HCT116 (cell line): ENCODE data around the gene PDK1. TPM values are rescaled to one million over a fixed set of nuclear protein-coding genes. Genes with fewer than 3 reads are reported as not detected.

ENCODE experiments used
- ATAC-seq: fragments of 200-7000 bp; cut with Tn5 transposase; 2 replicates; pipeline ENCODE4 v1.9.1; 2020; ENCODE audit warnings: mild to moderate bottlenecking, moderate library complexity
- BruUV-seq: library from RNA; stranded (reverse); fragments of 400-500 nt; replicated peaks from 2 replicates; lab custom pipeline; 2021; lab: Mats Ljungman, UMichigan
- CTCF ChIA-PET: fragments of 300-600 bp; sonication (Branson Sonifier 250); formaldehyde crosslinking; loops from one replicate; lab custom pipeline; 2021; ENCODE audit warnings: antibody characterized with exemption; lab: Charles Lee
- POLR2A ChIA-PET: fragments of 300-600, 350-600 bp; sonication (Branson Sonifier 250); formaldehyde crosslinking; loops from one replicate; lab custom pipeline; 2021; ENCODE audit warnings: antibody characterized with exemption; lab: Charles Lee
- RAD21 ChIA-PET, 2 experiments: fragments of 300-600 bp; sonication (Branson Sonifier 250); formaldehyde crosslinking; loops; one replicate each; lab custom pipeline; 2023; ENCODE audit warnings: low total read pairs in 2 of 2; ENCODE audit not compliant: uncharacterized antibody in 2 of 2, unreplicated experiment in 2 of 2, low non-redundant PET in 1 of 2; lab: Charles Lee
- DNase-seq: peaks from one replicate; pipeline ENCODE4 v3.0.0-alpha.2; 2010; ENCODE audit warnings: low read depth, low spot score
- H2AFZ ChIP-seq: fragments of 200-600 bp; shearing (Covaris generic), sonication (generic); 2 replicates; pipeline ENCODE4 v1.6.1; 2017; ENCODE audit warnings: low read depth, mixed run types, mixed read lengths, antibody characterized with exemption, low read length; ENCODE audit not compliant: poor library complexity, severe bottlenecking
- H3K27ac ChIP-seq: 2 replicates; pipeline ENCODE4 v1.5.1; 2012; ENCODE audit warnings: low read depth, low read length
- H3K27me3 ChIP-seq: fragments of 200-600 bp; sonication (generic); 2 replicates; pipeline ENCODE4 v1.6.1; 2016; ENCODE audit warnings: mixed run types, low read length, mixed read lengths; ENCODE audit not compliant: insufficient read depth
- H3K36me3 ChIP-seq, 2 experiments: fragments of 200-500 bp in 1 of 2; fragments of 200-600 bp in 1 of 2; sonication (Bioruptor generic) in 1 of 2; sonication (generic) in 1 of 2; 2 replicates each; pipeline versions ENCODE4 v1.5.1 to v1.6.1; 2014 to 2016; ENCODE audit warnings: low read length in 2 of 2, inconsistent platforms in 1 of 2, mixed read lengths in 1 of 2, mixed run types in 1 of 2; ENCODE audit not compliant: insufficient read depth in 2 of 2, control insufficient read depth in 1 of 2
- H3K4me1 ChIP-seq, 2 experiments: fragments of 200-600 bp in 1 of 2; sonication (generic) in 1 of 2; 2 replicates each; pipeline versions ENCODE4 v1.5.1 to v1.6.1; 2012 to 2017; ENCODE audit warnings: low read length in 2 of 2, inconsistent platforms in 1 of 2, mild to moderate bottlenecking in 1 of 2, mixed read lengths in 1 of 2, mixed run types in 1 of 2, moderate library complexity in 1 of 2; ENCODE audit not compliant: insufficient read depth in 2 of 2, control insufficient read depth in 1 of 2
- H3K4me2 ChIP-seq: fragments of 200-600 bp; sonication (generic); 2 replicates; pipeline ENCODE4 v1.6.1; 2017; ENCODE audit warnings: mixed run types, low read length, mixed read lengths
- H3K4me3 ChIP-seq, 2 experiments: fragments of 200-600 bp in 1 of 2; sonication (generic) in 1 of 2; replicated peaks in 1 of 2; 2 replicates each; pipeline ENCODE4 v1.5.1; 2011 to 2016; ENCODE audit warnings: low read length in 2 of 2, control low read depth in 1 of 2, low read depth in 1 of 2, mild to moderate bottlenecking in 1 of 2, mixed read lengths in 1 of 2, mixed run types in 1 of 2
- H3K79me2 ChIP-seq: fragments of 200-600 bp; sonication (generic); 2 replicates; pipeline ENCODE4 v1.6.1; 2017; ENCODE audit warnings: mild to moderate bottlenecking, mixed run types, low read length, moderate library complexity, mixed read lengths; ENCODE audit not compliant: insufficient read depth
- H3K9ac ChIP-seq: fragments of 200-600 bp; sonication (generic); 2 replicates; pipeline ENCODE4 v1.6.1; 2016; ENCODE audit warnings: low read length, mixed read lengths
- H3K9me2 ChIP-seq: fragments of 200-600 bp; sonication (generic), shearing (Covaris generic); 2 replicates; pipeline ENCODE4 v1.6.1; 2017; ENCODE audit warnings: mixed run types, mild to moderate bottlenecking, moderate library complexity; ENCODE audit not compliant: insufficient read depth
- H3K9me3 ChIP-seq, 2 experiments: fragments of 200-500 bp in 1 of 2; fragments of 200-600 bp in 1 of 2; sonication (Bioruptor generic) in 1 of 2; sonication (generic) in 1 of 2; 2 replicates each; pipeline ENCODE4 v1.6.1; 2014 to 2017; ENCODE audit warnings: low read length in 2 of 2, mixed read lengths in 2 of 2, inconsistent platforms in 1 of 2, low read depth in 1 of 2, mild to moderate bottlenecking in 1 of 2, mixed run types in 1 of 2, moderate library complexity in 1 of 2; ENCODE audit not compliant: control insufficient read depth in 1 of 2, insufficient read depth in 1 of 2
- H4K20me1 ChIP-seq: fragments of 200-600 bp; sonication (generic), shearing (Covaris generic); 2 replicates; pipeline ENCODE4 v1.6.1; 2017; ENCODE audit warnings: mixed run types, mild to moderate bottlenecking, moderate library complexity; ENCODE audit not compliant: insufficient read depth
- CBX3 ChIP-seq: IDR thresholded peaks from 2 replicates; pipeline ENCODE4 v1.6.1; 2012; ENCODE audit warnings: low read depth
- CEBPB ChIP-seq: IDR thresholded peaks from 2 replicates; pipeline ENCODE4 v1.6.1; 2012; ENCODE audit warnings: low read depth
- ELF1 ChIP-seq: IDR thresholded peaks from 2 replicates; pipeline ENCODE4 v1.6.1; 2012; ENCODE audit warnings: low read depth, borderline replicate concordance
- EZH2 ChIP-seq: fragments of 200-600 bp; sonication (generic); IDR thresholded peaks from 2 replicates; pipeline ENCODE4 v1.6.1; 2017; ENCODE audit warnings: antibody characterized with exemption, mixed run types
- EZH2phosphoT487 ChIP-seq: fragments of 200-600 bp; IDR thresholded peaks from 2 replicates; pipeline ENCODE4 v1.6.1; 2018; ENCODE audit warnings: antibody characterized with exemption, borderline replicate concordance
- FOSL1 ChIP-seq: IDR thresholded peaks from 2 replicates; pipeline ENCODE4 v1.6.1; 2012; ENCODE audit warnings: low read depth
- JUND ChIP-seq: IDR thresholded peaks from 2 replicates; pipeline ENCODE4 v1.6.1; 2012
- MAX ChIP-seq: IDR thresholded peaks from 2 replicates; pipeline ENCODE4 v1.6.1; 2012
- POLR2AphosphoS5 ChIP-seq: IDR thresholded peaks from 2 replicates; pipeline ENCODE4 v1.6.1; 2011; ENCODE audit warnings: mild to moderate bottlenecking, low read depth, low read length, moderate library complexity
- REST ChIP-seq: IDR thresholded peaks from 2 replicates; pipeline ENCODE4 v1.6.1; 2012; ENCODE audit warnings: low read depth
- SIN3A ChIP-seq: IDR thresholded peaks from 2 replicates; pipeline ENCODE4 v1.6.1; 2012; ENCODE audit warnings: low read depth
- SP1 ChIP-seq: IDR thresholded peaks from 2 replicates; pipeline ENCODE4 v1.6.1; 2012; ENCODE audit warnings: low read depth
- SRF ChIP-seq: IDR thresholded peaks from 2 replicates; pipeline ENCODE4 v1.6.1; 2012; ENCODE audit warnings: low read depth
- TCF7L2 ChIP-seq: IDR thresholded peaks from 2 replicates; pipeline ENCODE4 v1.7.0; 2011; ENCODE audit warnings: borderline replicate concordance, inconsistent platforms; ENCODE audit not compliant: insufficient read depth, insufficient read length; ENCODE audit errors: extremely low read depth
- YY1 ChIP-seq: IDR thresholded peaks from 2 replicates; pipeline ENCODE4 v1.6.1; 2011; ENCODE audit warnings: low read length, low read depth, moderate library complexity, mild to moderate bottlenecking; ENCODE audit not compliant: insufficient replicate concordance; ENCODE audit errors: extremely low read depth
- ZNF274 ChIP-seq: fragments of 200-500 bp; sonication (Bioruptor generic); IDR thresholded peaks from 2 replicates; pipeline ENCODE4 v1.6.1; 2014; ENCODE audit warnings: mild to moderate bottlenecking, low read depth, low read length, inconsistent platforms
- intact Hi-C: fragments of 100-400 bp; cut with micrococcal nuclease; formaldehyde crosslinking; loops from 2 replicates; pipeline ENCODE4 v1.10.0; 2022
- total RNA-seq: library from RNA; stranded (reverse); gene quantifications from one replicate; pipeline ENCODE4 v1.2.1, GENCODE V29; 2021; ENCODE audit not compliant: unreplicated experiment
- TF ChIP-seq, protein P1 (sequence below): IDR thresholded peaks from 2 replicates; pipeline ENCODE4 v1.6.1; 2012

Gene PDK1
- total RNA-seq, 1 experiment from 2014 or later = 21.3 TPM

DNA sequence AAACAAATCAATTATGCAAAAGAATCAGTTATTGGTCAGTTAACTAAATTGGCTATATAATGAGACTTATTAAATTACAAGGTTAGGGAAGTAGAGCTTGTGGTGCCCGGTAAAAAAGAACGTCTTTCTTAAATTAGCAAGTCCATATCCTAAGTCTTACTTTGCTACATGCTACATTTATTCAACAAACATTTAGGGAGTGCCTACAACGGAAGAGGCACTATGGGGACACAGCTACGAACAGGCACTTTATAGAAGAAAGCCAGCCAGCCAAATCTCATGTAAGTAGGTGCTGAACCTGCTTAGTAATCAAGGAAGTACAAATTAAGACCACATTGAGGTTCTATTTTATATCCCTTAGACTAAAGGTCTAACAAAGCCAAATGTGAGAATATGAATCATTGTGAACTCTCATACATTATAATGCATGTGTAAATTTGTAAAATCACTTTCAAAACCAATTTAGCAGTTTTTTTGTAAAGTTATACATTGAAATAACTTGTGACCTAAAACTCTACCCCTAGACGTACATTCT, 59.9 kb downstream of the PDK1 start:
- Histone ChIP-seq H3K79me2 (no peaks in the 10 kb centered on the region), H3K27me3 (no peaks in the 10 kb centered on the region), H2AFZ (no peak overlapping the region), H4K20me1 (no peaks in the 10 kb centered on the region), H3K9me3 (no peaks in the 10 kb centered on the region), H3K27ac (no peak overlapping the region), H3K36me3 (no peaks in the 10 kb centered on the region), H3K4me1 (no peaks in the 10 kb centered on the region), H3K9me2 (no peaks in the 10 kb centered on the region), H3K4me3 (no peak overlapping the region), H3K9ac (no peak overlapping the region), H3K4me2 (no peak overlapping the region)
- DNase-seq = no peak
- no peak for ATAC-seq
- RAD21 ChIA-PET = no interaction called here
- CTCF ChIA-PET = no interaction called here
- BruUV-seq = no TSS peak
- intact Hi-C loops = no loop called here
- TF ChIP-seq POLR2AphosphoS5 (no peak), JUND (no peak), MAX (no peak), TCF7L2 (no peak), ZNF274 (no peak), SRF (no peak)
- TF ChIP-seq, protein P1, sequence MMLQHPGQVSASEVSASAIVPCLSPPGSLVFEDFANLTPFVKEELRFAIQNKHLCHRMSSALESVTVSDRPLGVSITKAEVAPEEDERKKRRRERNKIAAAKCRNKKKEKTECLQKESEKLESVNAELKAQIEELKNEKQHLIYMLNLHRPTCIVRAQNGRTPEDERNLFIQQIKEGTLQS = no peak
- POLR2A ChIA-PET = no interaction called here

DNA sequence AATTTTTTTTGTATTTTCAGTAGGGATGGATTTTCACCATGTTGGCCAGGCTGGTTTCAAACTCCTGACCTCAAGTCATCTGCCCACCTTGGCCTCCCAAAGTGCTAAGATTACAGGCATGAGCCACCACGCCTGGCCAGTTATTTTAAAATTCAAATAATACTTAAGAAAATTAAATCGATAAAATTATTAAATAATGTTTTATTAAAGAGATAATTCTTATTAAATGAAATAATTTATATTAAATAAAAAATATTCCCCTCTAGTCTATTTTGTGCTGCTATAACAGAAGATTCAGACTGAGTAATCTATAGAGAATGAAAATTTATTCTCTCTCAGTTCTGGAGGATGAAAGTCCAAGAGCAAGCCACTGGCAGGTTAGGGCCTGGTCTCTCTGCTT, 61.2 kb downstream of the PDK1 start:
- no peak for ATAC-seq
- CTCF ChIA-PET = no interaction called here
- no peak overlapping the region for H3K9ac ChIP-seq
- no peak overlapping the region for H3K4me3 ChIP-seq
- no peak overlapping the region for H2AFZ ChIP-seq
- no peaks in the 10 kb centered on the region for H4K20me1 ChIP-seq
- no peak overlapping the region for H3K4me2 ChIP-seq
- DNase-seq = no peak
- H3K27ac ChIP-seq = no peak overlapping the region
- H3K27me3 ChIP-seq = no peaks in the 10 kb centered on the region
- BruUV-seq = no TSS peak
- intact Hi-C loops = no loop called here
- RAD21 ChIA-PET = no interaction called here
- no peaks in the 10 kb centered on the region for H3K4me1 ChIP-seq
- H3K9me3 ChIP-seq = no peaks in the 10 kb centered on the region
- no peaks in the 10 kb centered on the region for H3K36me3 ChIP-seq
- POLR2A ChIA-PET = no interaction called here
- no peaks in the 10 kb centered on the region for H3K79me2 ChIP-seq
- H3K9me2 ChIP-seq = no peaks in the 10 kb centered on the region
- TF ChIP-seq SRF (no peak), EZH2 (no peak), CBX3 (no peak), YY1 (no peak), SIN3A (no peak), EZH2phosphoT487 (no peak), SP1 (no peak), FOSL1 (no peak), ELF1 (no peak), REST (no peak), TCF7L2 (no peak), CEBPB (no peak), MAX (no peak)
- TF ChIP-seq, protein P1 = no peak
